Mesothelial cell of epicardium (in vitro differentiated cells): ENCODE results near the gene PARM1. TPM values are rescaled to one million over a fixed set of nuclear protein-coding genes. Genes with fewer than 3 reads are reported as not detected.
"Not testable (repeated sequence)": the region's sequence is repeated elsewhere in the genome, so short reads cannot be mapped to it uniquely, and the experiment has no call there.

ENCODE experiments used
- DNase-seq, 2 experiments: peaks; one replicate each; pipeline ENCODE4 v3.0.0; 2021; ENCODE audit warnings: low spot score in 2 of 2; ENCODE audit not compliant: unreplicated experiment in 2 of 2
- H3K27ac Mint-ChIP-seq: 2 replicates; pipeline ENCODE4 v1.8.0; 2021; ENCODE audit warnings: mixed read lengths
- H3K27me3 Mint-ChIP-seq: 2 replicates; pipeline ENCODE4 v1.8.0; 2021; ENCODE audit warnings: low read depth, mixed read lengths
- H3K36me3 Mint-ChIP-seq: 2 replicates; pipeline ENCODE4 v1.8.0; 2021; ENCODE audit warnings: mixed read lengths
- H3K4me1 Mint-ChIP-seq: 2 replicates; pipeline ENCODE4 v1.8.0; 2021; ENCODE audit warnings: mixed read lengths
- H3K4me3 Mint-ChIP-seq: 2 replicates; pipeline ENCODE4 v1.8.0; 2021; ENCODE audit warnings: mild to moderate bottlenecking, moderate library complexity, mixed read lengths
- H3K9me3 Mint-ChIP-seq: 2 replicates; pipeline ENCODE4 v1.8.0; 2021; ENCODE audit warnings: mixed read lengths
- CTCF ChIP-seq: fragments of 200-600 bp; sonication (generic); IDR thresholded peaks from one replicate; pipeline ENCODE4 v1.5.0; 2021; ENCODE audit warnings: antibody characterized with exemption; ENCODE audit not compliant: unreplicated experiment
- total RNA-seq: library from RNA; stranded (reverse); gene quantifications from 3 replicates; pipeline ENCODE4 v1.2.1, GENCODE V29; 2021

The PARM1 gene
- total RNA-seq, 1 donor from 2014 or later = 12.6 TPM

- H3K27ac Mint-ChIP-seq = no peak overlapping the region
- peaks cover 2% of the 10 kb centered on the region for H3K27me3 Mint-ChIP-seq
- peaks cover 19% of the 10 kb centered on the region for H3K9me3 Mint-ChIP-seq
- H3K4me3 Mint-ChIP-seq = no peak overlapping the region
- peaks cover 5% of the 10 kb centered on the region for H3K36me3 Mint-ChIP-seq
- H3K4me1 Mint-ChIP-seq = no peaks in the 10 kb centered on the region
- TF ChIP-seq CTCF = no peak
- no peak for DNase-seq
Observed at GRCh38 chr4:74983253-74983635, 50.3 kb downstream of the PARM1 start.

- no peak overlapping the region for H3K4me3 Mint-ChIP-seq
- H3K36me3 Mint-ChIP-seq = no peaks in the 10 kb centered on the region
- H3K4me1 Mint-ChIP-seq = no peaks in the 10 kb centered on the region
- no peaks in the 10 kb centered on the region for H3K27me3 Mint-ChIP-seq
- no peak for DNase-seq
- TF ChIP-seq CTCF = no peak
- H3K9me3 Mint-ChIP-seq = peaks cover 11% of the 10 kb centered on the region
- no peak overlapping the region for H3K27ac Mint-ChIP-seq
Observed at GRCh38 chr4:74990276-74990875, 57.5 kb downstream of the PARM1 start.

- not testable (repeated sequence) for H3K4me1 Mint-ChIP-seq
Observed at GRCh38 chr4:74994436-74994835, 61.5 kb downstream of the PARM1 start.

GRCh38 chr4:74996996-74997395 is 64.1 kb downstream of the PARM1 start:
- peaks cover 4% of the 10 kb centered on the region for H3K27me3 Mint-ChIP-seq
- H3K4me1 Mint-ChIP-seq = no peaks in the 10 kb centered on the region
- H3K27ac Mint-ChIP-seq = no peak overlapping the region

More at GRCh38 chr4:74994436-74994835, 61.5 kb downstream of the PARM1 start:
- not testable (repeated sequence) for H3K27me3 Mint-ChIP-seq, H3K36me3 Mint-ChIP-seq, DNase-seq, H3K27ac Mint-ChIP-seq, H3K4me3 Mint-ChIP-seq
- H3K9me3 Mint-ChIP-seq = peaks cover 11% of the 10 kb centered on the region

GRCh38 chr4:74997948-74998729 is 65.2 kb downstream of the PARM1 start:
- peaks cover 4% of the 10 kb centered on the region for H3K9me3 Mint-ChIP-seq
- no peak for DNase-seq
- H3K27me3 Mint-ChIP-seq = peaks cover 4% of the 10 kb centered on the region
- no peaks in the 10 kb centered on the region for H3K36me3 Mint-ChIP-seq
- H3K4me3 Mint-ChIP-seq = no peak overlapping the region
- no peaks in the 10 kb centered on the region for H3K4me1 Mint-ChIP-seq
- no peak for TF ChIP-seq CTCF
- no peak overlapping the region for H3K27ac Mint-ChIP-seq

More at GRCh38 chr4:74996996-74997395, 64.1 kb downstream of the PARM1 start:
- no peak for DNase-seq
- Mint-ChIP-seq H3K36me3 (no peaks in the 10 kb centered on the region), H3K9me3 (peaks cover 11% of the 10 kb centered on the region), H3K4me3 (no peak overlapping the region)
- TF ChIP-seq CTCF = no peak

GRCh38 chr4:74999714-75000309 is 66.9 kb downstream of the PARM1 start:
- no peak overlapping the region for H3K27ac Mint-ChIP-seq
- H3K36me3 Mint-ChIP-seq = no peaks in the 10 kb centered on the region
- no peaks in the 10 kb centered on the region for H3K9me3 Mint-ChIP-seq
- peaks cover 4% of the 10 kb centered on the region for H3K27me3 Mint-ChIP-seq
- DNase-seq = no peak
- TF ChIP-seq CTCF = no peak
- H3K4me3 Mint-ChIP-seq = no peak overlapping the region
- peaks cover 2% of the 10 kb centered on the region for H3K4me1 Mint-ChIP-seq
